HG03095 (cell line): Measurements from ENCODE around the gene GOSR2.
"Not testable (repeated sequence)": the region's sequence is repeated elsewhere in the genome, so short reads cannot be mapped to it uniquely, and the experiment has no call there.

Experiments used
- ATAC-seq: cut with Tn5 transposase; IDR thresholded peaks from one replicate; pipeline ENCODE4 v1.9.1; 2021; ENCODE audit warnings: moderate library complexity; ENCODE audit not compliant: unreplicated experiment

Gene GOSR2

GRCh38 chr17:46928467-46929261 is 5.7 kb downstream of the GOSR2 start:
- ATAC-seq, result no peak

DNA sequence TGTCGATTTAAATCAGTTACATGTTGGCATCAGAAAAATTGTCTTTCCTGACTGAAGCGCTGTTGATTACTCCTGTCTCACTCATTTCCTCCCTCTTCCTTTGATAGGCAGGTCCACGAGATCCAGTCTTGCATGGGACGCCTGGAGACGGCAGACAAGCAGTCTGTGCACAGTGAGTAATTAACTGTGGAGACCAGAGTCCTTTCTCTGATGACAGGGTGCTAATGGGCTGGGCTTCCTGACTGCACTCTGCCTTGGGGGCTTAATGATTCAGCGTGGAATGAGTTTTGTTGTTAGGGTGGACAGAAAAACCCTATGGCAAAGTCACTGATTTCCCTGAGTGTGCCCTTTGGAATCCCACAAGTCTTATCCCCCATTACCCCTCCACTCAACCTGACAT is 6.5 kb downstream of the GOSR2 start:
- ATAC-seq, result no peak

DNA sequence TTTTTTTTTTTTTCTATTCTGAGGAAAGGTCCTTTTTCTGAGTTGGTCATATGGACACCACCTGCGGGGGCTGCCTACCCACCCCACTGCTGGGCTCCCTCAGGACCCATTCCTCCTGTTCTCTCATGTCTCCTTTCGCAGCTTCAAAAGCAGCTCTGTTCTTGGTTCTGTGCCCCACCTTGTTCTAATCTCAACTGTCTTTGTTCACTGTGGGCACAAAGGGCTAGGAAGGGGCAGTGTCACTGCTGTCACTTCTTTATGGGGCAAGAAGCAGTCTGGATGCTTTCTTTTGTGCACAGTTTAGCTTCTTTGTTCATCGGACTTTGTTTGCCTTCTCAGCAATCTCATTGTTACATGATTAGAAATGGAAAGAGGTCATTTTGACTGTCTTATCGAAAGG is 7.1 kb downstream of the GOSR2 start:
- no peak for ATAC-seq

GRCh38 chr17:46931596-46931995 is 8.6 kb downstream of the GOSR2 start:
- ATAC-seq, result no peak

DNA sequence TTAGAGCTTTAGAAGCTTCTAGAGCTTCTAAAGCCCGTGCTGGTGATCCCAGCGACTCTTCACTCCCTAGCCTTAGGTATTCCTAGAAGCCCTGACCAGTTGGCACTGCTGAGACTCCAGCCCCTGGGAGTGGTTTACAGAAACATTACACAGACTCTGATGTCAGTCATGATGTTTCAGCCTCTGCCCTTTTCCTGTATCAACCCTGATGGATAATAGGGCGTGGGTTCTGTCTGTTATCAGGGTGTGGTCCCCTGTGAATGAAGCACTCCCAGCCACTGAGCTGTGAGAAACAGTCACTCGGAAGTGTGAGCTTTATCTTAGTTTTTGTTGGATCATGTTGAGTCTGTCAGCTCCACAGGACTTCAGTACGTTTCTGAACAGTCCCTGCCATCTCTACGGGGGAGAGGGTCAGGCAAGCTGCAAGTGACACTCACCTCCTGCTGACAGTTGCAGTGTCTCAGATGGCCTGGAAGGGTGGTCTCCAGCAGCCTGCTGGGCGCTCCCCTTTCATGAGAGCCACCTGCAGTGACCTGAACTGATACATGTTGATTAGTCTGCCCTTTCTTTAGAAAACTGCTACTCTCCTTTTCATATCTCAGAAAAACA is 12.8 kb downstream of the GOSR2 start:
- ATAC-seq, result no peak

DNA sequence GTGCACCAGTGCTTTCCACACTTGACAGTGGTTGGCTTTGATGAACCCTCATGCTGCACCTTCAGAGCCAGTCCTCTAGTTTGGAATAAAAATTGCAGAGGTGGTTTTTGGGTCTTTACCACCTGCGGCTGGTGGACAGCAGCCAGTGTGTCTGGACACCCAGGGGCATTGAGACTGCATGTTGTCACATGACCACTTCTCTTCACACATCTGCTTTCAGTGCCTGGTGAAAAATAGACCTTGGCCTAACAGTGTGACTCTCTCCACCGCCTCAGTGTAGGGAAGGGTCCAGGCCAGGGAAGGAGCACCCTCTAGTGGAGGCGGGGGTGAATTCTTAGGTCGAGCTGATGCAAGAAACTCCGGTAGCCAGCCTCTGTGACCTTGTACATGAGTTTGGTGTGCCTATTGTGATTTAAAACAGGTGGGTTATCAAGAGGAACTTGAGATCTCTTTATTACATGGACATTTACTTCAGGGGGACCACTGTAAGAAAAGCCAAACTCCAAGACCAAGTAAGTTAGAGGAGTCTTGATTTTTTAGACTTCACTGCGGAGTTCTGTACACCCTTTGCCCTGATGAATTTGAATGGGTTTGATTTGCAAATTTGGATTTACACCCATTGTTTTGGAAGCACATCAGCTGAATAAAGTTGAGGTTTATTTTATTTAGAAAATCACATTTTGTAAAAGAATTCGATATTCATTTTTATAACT is 17.9 kb downstream of the GOSR2 start:
- ATAC-seq, result no peak

GRCh38 chr17:46942441-46943217 is 19.7 kb downstream of the GOSR2 start:
- no peak for ATAC-seq

DNA sequence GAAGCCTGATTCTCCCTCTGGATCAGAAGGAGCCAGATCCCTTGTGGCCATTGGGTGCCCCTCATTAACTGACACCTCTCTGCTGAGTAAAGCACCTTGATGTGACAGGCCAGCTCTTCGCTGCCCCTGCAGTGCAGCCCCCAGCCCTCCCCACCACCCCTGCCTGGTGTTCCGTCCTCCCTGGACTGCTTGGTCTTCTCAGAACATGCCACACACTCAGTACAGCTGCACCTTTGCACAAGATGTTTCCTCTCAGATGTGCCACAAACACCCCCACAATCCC is 20.2 kb downstream of the GOSR2 start:
- ATAC-seq, result no peak

DNA sequence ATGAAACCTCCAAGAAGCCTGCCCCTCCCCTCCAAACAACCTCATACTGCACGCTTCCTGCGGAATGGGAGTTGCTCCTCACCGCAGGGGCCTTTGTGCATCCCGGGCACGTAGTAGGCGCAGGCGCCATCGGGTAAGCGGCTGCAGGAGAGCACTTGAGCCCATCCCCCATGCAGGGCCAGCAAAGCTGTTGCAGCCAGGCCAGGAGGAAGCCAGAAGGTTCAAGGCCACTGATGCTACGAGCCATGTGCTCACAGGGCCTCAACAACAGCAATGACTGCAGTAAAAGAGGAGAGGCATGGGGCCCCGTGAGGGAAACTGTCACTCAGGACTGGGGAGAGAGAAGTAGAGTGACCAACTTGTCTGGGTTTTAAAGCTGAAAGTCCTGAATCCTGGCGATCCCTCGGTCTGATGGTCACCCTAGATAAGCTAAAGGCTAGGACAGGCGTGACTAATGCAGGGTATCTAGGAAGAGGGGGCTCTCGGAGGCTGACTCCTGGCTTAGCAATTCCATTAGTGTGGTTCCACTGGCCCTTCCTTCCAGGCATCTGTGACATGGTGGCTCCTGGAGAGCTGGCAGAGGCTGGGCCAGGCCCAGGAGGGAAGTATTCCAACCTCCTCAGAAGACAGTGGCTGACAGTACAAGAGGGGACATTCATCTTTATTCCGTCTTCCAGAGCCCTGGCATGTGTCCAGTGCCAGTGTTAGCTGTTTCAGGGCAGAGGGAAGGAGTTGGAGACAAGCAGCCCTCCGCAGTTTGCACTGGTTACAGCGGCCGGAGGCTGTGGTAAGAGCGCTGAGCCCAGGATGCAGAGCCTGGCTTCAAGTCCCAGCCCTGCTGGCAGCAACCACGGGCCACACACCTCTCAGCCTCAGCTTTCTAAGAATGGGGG is 20.8 kb downstream of the GOSR2 start:
- no peak for ATAC-seq

- no peak for ATAC-seq
These were observed 22.0 kb downstream of the GOSR2 start for GRCh38 chr17:46944931-46945330.

DNA sequence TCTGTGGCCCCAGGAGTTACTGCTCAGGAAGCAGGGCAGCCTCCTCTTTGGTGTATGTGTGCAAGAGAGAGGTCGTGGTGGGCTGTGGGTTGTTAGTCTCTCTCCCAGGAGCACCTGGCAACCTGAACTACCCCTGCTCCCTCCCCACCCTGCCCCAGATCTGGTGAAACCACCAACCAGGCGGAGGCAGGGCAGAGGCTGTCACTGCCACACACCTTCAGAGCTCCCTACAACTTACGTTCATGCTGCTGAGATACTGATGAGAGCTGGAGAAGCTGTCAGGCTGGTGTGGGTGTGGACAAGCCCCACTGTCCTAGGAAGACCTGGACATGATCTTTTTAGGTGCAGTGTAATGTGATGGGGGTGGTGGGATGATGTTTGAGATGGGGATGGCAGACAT is 24.3 kb downstream of the GOSR2 start:
- no peak for ATAC-seq

DNA sequence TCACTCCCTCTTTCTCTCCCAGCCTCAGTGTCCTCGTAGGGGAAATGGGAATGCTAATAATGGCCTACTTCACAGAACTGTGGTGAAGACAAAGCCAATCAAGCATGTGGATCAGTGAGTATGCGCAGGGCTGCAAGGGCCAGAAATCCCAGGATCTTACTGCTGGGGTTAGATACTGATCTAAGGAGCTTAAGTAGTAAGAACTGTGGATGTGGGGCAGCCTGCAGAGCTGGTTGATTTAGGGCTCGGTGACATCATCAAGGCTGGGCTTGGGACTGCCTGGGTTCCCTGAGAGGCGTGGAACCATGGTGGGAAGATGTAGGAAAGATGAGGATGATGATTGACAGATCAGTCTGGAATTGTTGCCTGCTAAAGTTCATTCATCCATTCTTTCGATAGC is 25.6 kb downstream of the GOSR2 start:
- ATAC-seq, result no peak

GRCh38 chr17:46949291-46950174 is 26.6 kb downstream of the GOSR2 start:
- no peak for ATAC-seq

DNA sequence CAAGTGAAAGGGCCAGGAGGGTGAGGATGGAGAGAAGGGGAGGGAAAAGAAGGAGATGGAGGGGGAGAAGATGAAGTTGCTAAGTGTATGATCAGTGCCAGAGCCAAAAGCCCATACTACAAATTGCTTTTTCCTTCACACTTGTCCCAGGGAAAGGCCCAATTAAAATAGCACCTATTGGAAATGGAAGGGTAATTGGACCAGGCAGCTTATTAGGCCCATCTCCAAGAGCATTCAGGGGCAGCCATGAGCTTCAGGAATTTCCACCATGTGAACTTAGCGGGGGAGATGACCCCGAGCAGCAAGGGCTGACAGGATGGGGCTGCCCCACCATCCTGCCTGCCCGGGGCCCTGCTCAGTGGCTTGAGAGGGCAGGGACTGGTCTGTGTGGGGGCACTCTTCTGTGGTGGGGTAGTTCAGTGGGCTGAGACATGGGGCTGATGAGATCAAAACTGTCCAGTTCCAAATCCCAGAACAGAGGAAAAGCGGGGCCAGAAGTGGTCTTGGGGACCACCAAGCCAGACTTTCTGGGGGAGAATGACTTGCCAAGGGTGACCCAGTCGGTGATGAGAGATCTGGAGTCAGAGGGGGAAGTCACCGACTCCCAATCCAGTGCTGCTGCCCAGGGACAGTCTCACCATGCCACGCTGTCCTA is 27.5 kb downstream of the GOSR2 start:
- ATAC-seq, result no peak

- no peak for ATAC-seq
These were observed 28.1 kb downstream of the GOSR2 start for GRCh38 chr17:46950997-46951621.

DNA sequence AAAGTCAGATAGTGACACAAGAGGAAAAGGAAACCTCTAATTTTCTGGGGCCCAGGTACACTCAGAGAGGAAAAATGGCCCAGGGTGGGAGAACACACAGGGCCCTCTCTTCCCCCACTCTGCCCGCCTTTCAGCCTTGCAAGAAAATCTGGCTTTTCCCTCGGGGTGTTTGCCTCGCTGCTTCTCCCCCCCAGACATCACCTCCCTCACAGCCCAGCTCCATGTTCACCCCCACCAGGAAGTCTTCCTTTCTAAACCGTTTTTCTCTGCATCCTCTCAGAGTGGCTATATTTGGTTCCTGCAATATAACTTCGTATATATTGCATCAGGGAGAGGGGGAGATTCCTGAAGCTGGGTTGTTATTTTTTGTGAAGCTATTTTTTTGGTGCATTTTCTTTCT is 28.7 kb downstream of the GOSR2 start:
- no peak for ATAC-seq

- no peak for ATAC-seq
These were observed 29.2 kb downstream of the GOSR2 start for GRCh38 chr17:46952115-46952514.

DNA sequence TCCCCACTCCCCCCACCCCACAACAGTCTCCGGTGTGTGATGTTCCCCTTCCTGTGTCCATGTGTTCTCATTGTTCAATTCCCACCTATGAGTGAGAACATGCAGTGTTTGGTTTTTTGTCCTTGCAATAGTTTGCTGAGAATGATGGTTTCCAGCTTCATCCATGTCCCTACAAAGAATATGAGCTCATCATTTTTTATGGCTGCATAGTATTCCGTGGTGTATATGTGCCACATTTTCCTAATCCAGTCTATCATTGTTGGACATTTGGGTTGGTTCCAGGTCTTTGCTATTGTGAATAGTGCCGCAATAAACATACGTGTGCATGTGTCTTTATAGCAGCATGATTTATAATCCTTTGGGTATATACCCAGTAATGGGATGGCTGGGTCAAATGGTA is 30.2 kb downstream of the GOSR2 start:
- not testable (repeated sequence) for ATAC-seq
